Right lobe of liver (tissue), 4 donors: ENCODE data around the gene ANP32B.

Experiments
- CTCF ChIP-seq, 4 donors: fragments of 200-600 bp in 3 of 4; fragments of 450-650 bp in 1 of 4; IDR thresholded peaks; one replicate each; pipeline versions ENCODE4 v1.5.1 to v1.8.0; 2016 to 2022; ENCODE audit warnings: antibody characterized with exemption in 4 of 4, mild to moderate bottlenecking in 2 of 4
- POLR2A ChIP-seq: fragments of 450-650 bp; IDR thresholded peaks from one replicate; pipeline ENCODE4 v1.6.1; 2017; ENCODE audit warnings: antibody characterized with exemption, mild to moderate bottlenecking
- donor health status: DM: no; HTN: no; CAD: no.
- donor health status: DM: no; HTN: no; CAD: no.
- donor health status: DM: no; HTN: yes; CAD: no.

GRCh38 chr9:97994703-97995102 is 11.6 kb downstream of the ANP32B start:
- TF ChIP-seq CTCF (IDR thresholded peaks at IDR 0.05) (no peak), POLR2A (no peak)
